HepG2 (cell line): ENCODE measurements around the gene AMIGO1. TPM values are rescaled to one million over a fixed set of nuclear protein-coding genes. Genes with fewer than 3 reads are reported as not detected.
A peak's percentile ranks its signal among the peaks of the same experiment; 100 is the strongest.

ENCODE experiments used
- AHDC1 ChIP-seq: sonication (generic); formaldehyde crosslinking; IDR thresholded peaks from 2 replicates; pipeline ENCODE4 v1.5.1; 2020; ENCODE audit warnings: mild to moderate bottlenecking, missing genetic modification reagents, borderline replicate concordance
- ARNTL ChIP-seq: sonication (generic); formaldehyde crosslinking; IDR thresholded peaks from 2 replicates; pipeline ENCODE4 v1.4.0; 2020; ENCODE audit warnings: mild to moderate bottlenecking, missing genetic modification reagents
- CC2D1A ChIP-seq: sonication (generic); formaldehyde crosslinking; IDR thresholded peaks from 2 replicates; pipeline ENCODE4 v1.8.1; 2023; ENCODE audit warnings: mild to moderate bottlenecking, missing genetic modification reagents
- KLF11 ChIP-seq: IDR thresholded peaks from 2 replicates; pipeline ENCODE4 v1.6.1; 2016; ENCODE audit warnings: missing compliant biosample characterization
- MBNL3 ChIP-seq: fragments of 250-450 bp; sonication (Bioruptor Pico); conservative IDR thresholded peaks from 2 replicates; pipeline ENCODE4 v1.8.0; 2022; ENCODE audit warnings: mild to moderate bottlenecking, inconsistent platforms
- MED8 ChIP-seq: sonication (generic); formaldehyde crosslinking; IDR thresholded peaks from 2 replicates; pipeline ENCODE4 v1.8.1; 2023; ENCODE audit warnings: mild to moderate bottlenecking, missing genetic modification reagents; ENCODE audit not compliant: insufficient replicate concordance
- NR3C1 ChIP-seq: sonication (generic); formaldehyde crosslinking; IDR thresholded peaks from 2 replicates; pipeline ENCODE4 v1.4.0; 2020; ENCODE audit warnings: missing genetic modification reagents
- SMAD1 ChIP-seq: sonication (generic); formaldehyde crosslinking; IDR thresholded peaks from 2 replicates; pipeline ENCODE4 v1.4.0; 2020; ENCODE audit warnings: missing genetic modification reagents, low read depth, mild to moderate bottlenecking, borderline replicate concordance
- SP1 ChIP-seq, 2 experiments: fragments of 450-650 bp in 1 of 2; sonication (generic) in 1 of 2; formaldehyde crosslinking in 1 of 2; IDR thresholded peaks; 2 replicates each; pipeline versions ENCODE4 v1.4.0 to v1.6.1; 2016 to 2020; ENCODE audit warnings: missing genetic modification reagents in 1 of 2
- STAT5B ChIP-seq: sonication (generic); formaldehyde crosslinking; IDR thresholded peaks from 2 replicates; pipeline ENCODE4 v1.4.0; 2020; ENCODE audit warnings: missing genetic modification reagents
- ZBTB20 ChIP-seq: sonication (generic); formaldehyde crosslinking; IDR thresholded peaks from 2 replicates; pipeline ENCODE4 v1.8.1; 2023; ENCODE audit warnings: missing genetic modification reagents, low read depth, mild to moderate bottlenecking, borderline replicate concordance
- ZFP37 ChIP-seq: sonication (generic); formaldehyde crosslinking; IDR thresholded peaks from 2 replicates; pipeline ENCODE4 v1.4.0; 2020; ENCODE audit warnings: missing genetic modification reagents, borderline replicate concordance
- ZNF232 ChIP-seq: sonication (generic); formaldehyde crosslinking; IDR thresholded peaks from 2 replicates; pipeline ENCODE4 v1.4.0; 2020; ENCODE audit warnings: missing genetic modification reagents, borderline replicate concordance
- ZNF451 ChIP-seq: sonication (generic); formaldehyde crosslinking; IDR thresholded peaks from 2 replicates; pipeline ENCODE4 v1.5.0; 2020; ENCODE audit warnings: mild to moderate bottlenecking, missing genetic modification reagents
- ZNF512B ChIP-seq: sonication (generic); formaldehyde crosslinking; IDR thresholded peaks from 2 replicates; pipeline ENCODE4 v1.5.1; 2020; ENCODE audit warnings: missing genetic modification reagents, mild to moderate bottlenecking, borderline replicate concordance
- ZNF562 ChIP-seq: sonication (generic); formaldehyde crosslinking; IDR thresholded peaks from 2 replicates; pipeline ENCODE4 v1.8.0; 2022; ENCODE audit warnings: missing genetic modification reagents, borderline replicate concordance
- ZNF572 ChIP-seq: sonication (generic); formaldehyde crosslinking; IDR thresholded peaks from 2 replicates; pipeline ENCODE4 v1.5.1; 2020; ENCODE audit warnings: mild to moderate bottlenecking, missing genetic modification reagents
- polyA plus RNA-seq, 8 experiments: library from polyadenylated mRNA; depleted of rRNA in 3 of 8; stranded (reverse) in 7 of 8; unstranded in 1 of 8; fragments of >200 nt; fragmentation: Illumina TruSeq in 4 of 8; extraction: Trizol in 4 of 8; gene quantifications; 2 replicates each; pipeline versions ENCODE4 v1.2.1 to v1.2.3, GENCODE V29; 2011 to 2016; ENCODE audit warnings: low read depth in 4 of 8, missing spikeins in 1 of 8, mixed read lengths in 1 of 8; ENCODE audit not compliant: insufficient read depth in 1 of 8
- total RNA-seq, 5 experiments: library from RNA; depleted of rRNA; stranded (reverse); fragments of >200 nt; fragmentation: Illumina TruSeq; extraction: Trizol; gene quantifications; 2 replicates each; pipeline ENCODE4 v1.2.3, GENCODE V29; 2016; ENCODE audit warnings: low read depth in 1 of 5
- TF ChIP-seq, protein P1 (sequence below): sonication (generic); formaldehyde crosslinking; IDR thresholded peaks from 2 replicates; pipeline ENCODE4 v1.4.0; 2020; ENCODE audit warnings: mild to moderate bottlenecking, low read depth, missing genetic modification reagents

The AMIGO1 gene
- total and polyA plus RNA-seq, 2 of the 13 experiments (the other 11 are each of a cell fraction or from before 2014, with no cell fraction given) = 0.40 to 1.3 TPM

DNA sequence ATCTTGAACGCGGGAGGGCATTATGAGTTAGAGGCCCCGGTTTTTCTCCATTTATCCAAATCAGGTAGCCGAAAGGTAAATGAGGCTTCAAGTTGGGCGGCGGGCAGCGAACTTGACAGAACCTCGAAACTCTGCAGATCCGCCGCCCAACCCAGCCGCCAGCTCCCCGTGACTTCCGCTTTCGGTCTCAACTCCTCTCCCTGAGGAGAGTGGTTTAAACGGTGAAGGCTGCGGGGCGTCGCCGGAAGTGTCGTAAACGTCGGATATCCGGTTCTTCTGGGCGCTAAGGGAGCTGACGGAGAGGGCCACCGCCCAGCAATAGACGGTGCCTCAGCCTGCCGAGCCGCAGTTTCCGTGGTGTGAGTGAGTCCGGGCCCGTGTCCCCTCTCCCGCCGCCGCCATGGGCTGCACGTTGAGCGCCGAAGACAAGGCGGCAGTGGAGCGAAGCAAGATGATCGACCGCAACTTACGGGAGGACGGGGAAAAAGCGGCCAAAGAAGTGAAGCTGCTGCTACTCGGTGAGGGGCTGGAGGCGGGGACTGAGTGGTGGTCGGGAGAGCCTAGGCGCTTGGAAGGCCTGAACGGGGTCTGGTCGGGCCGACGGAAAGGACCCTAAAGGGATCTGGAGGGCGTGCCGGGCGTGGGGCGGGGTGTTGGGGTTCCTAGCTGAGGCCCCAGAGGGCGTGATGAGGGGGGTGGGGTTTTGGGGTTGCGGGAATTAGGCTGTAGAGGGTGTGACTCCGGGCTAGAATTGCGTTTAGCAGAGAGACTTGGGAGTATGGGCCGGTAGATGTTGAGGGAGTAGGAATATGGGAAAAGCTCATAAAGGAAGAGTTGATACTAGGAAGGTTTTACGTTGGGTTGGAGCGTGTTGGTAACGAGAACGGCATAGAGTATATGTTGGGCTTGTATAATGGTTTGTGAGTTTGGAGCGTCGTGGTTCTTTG is 39.1 kb upstream of the AMIGO1 start, which contains the start of gene GNAI3 (continued):
- TF ChIP-seq AHDC1 = 0 out of 2 replicates have a peak, but pooled peaks have one; percentile 50
- TF ChIP-seq, protein P1, sequence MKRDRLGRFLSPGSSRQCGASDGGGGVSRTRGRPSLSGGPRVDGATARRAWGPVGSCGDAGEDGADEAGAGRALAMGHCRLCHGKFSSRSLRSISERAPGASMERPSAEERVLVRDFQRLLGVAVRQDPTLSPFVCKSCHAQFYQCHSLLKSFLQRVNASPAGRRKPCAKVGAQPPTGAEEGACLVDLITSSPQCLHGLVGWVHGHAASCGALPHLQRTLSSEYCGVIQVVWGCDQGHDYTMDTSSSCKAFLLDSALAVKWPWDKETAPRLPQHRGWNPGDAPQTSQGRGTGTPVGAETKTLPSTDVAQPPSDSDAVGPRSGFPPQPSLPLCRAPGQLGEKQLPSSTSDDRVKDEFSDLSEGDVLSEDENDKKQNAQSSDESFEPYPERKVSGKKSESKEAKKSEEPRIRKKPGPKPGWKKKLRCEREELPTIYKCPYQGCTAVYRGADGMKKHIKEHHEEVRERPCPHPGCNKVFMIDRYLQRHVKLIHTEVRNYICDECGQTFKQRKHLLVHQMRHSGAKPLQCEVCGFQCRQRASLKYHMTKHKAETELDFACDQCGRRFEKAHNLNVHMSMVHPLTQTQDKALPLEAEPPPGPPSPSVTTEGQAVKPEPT (CRISPR knock-in tag) = peak; percentile 71
- peak; percentile 88 for TF ChIP-seq ZNF572 (CRISPR knock-in tag)
- no peak for TF ChIP-seq MBNL3 (CRISPR knock-in tag)
- TF ChIP-seq CC2D1A (CRISPR knock-in tag) = 0 out of 2 replicates have a peak, but pooled peaks have one; percentile 72
- no peak for TF ChIP-seq SP1 (IDR thresholded peaks at IDR 0.05)
- TF ChIP-seq SP1 (CRISPR knock-in tag; IDR thresholded peaks at IDR 0.05) = peak; percentile 43; the same call in 1 of the 2 replicates
- TF ChIP-seq SMAD1 = no peak; the same call in 1 of the 2 replicates
- no peak; the same call in 1 of the 2 replicates for TF ChIP-seq ZNF451 (CRISPR knock-in tag)
- TF ChIP-seq NR3C1 (CRISPR knock-in tag) = no peak
- TF ChIP-seq ZBTB20 (CRISPR knock-in tag) = peak; percentile 7; the same call in 1 of the 2 replicates
- TF ChIP-seq KLF11 (CRISPR knock-in tag) = 0 out of 2 replicates have a peak, but pooled peaks have one; percentile 16
- no peak for TF ChIP-seq ZNF232 (CRISPR knock-in tag)
- 0 out of 2 replicates have a peak, but pooled peaks have one; percentile 41 for TF ChIP-seq ARNTL (CRISPR knock-in tag)
- no peak for TF ChIP-seq ZNF562
- no peak for TF ChIP-seq ZFP37 (CRISPR knock-in tag)
- TF ChIP-seq STAT5B (CRISPR knock-in tag) = no peak; the same call in 1 of the 2 replicates
- no peak for TF ChIP-seq MED8 (CRISPR knock-in tag)
- TF ChIP-seq ZNF512B (CRISPR knock-in tag) = no peak
